K562 (cell line): ENCODE results near the gene DSG1. TPM values are rescaled to one million over a fixed set of nuclear protein-coding genes. Genes with fewer than 3 reads are reported as not detected.

ENCODE experiments used
- ATAC-seq: fragments of 200-7000 bp; cut with Tn5 transposase; 3 replicates; pipeline ENCODE4 v1.9.1; 2020; ENCODE audit warnings: moderate library complexity
- BruUV-seq: library from RNA; stranded (reverse); fragments of 400-500 nt; replicated peaks from 2 replicates; lab custom pipeline; 2021; lab: Mats Ljungman, UMichigan
- CTCF ChIA-PET: fragments of 300-600 bp; formaldehyde crosslinking; extraction: SDS; loops from one replicate; lab custom pipeline; 2021; ENCODE audit warnings: low intra/inter-chr PET ratio; lab: Yijun Ruan, JAX
- POLR2A ChIA-PET: fragments of 300-600, 350-650 bp; sonication (Branson Sonifier 250); formaldehyde crosslinking; extraction: SDS; loops from one replicate; lab custom pipeline; 2021; ENCODE audit warnings: antibody characterized with exemption, inconsistent platforms; lab: Yijun Ruan, JAX
- DNase-seq, 4 experiments: peaks; one replicate each; pipeline versions ENCODE4 v3.0.0 to v3.0.0-alpha.2; 2011 to 2018; ENCODE audit warnings: low spot score in 3 of 4, mixed read lengths in 3 of 4; ENCODE audit errors: extremely low read depth in 1 of 4
- FAIRE-seq: peaks from 2 replicates; lab custom pipeline; 2011; peaks lifted over from hg19 to GRCh38; lab: Jason Lieb, UNC
- H2AFZ ChIP-seq: 2 replicates; pipeline ENCODE4 v1.6.0; 2011; ENCODE audit warnings: low read depth, low read length, control low read depth, inconsistent platforms
- H3K27ac ChIP-seq: fragments of 200-600 bp; 3 replicates; pipeline ENCODE4 v1.8.0; 2011; ENCODE audit warnings: low read depth, mild to moderate bottlenecking, control low read depth, inconsistent platforms, low read length, moderate library complexity, mixed read lengths; ENCODE audit errors: extremely low read depth
- H3K27me3 ChIP-seq, 2 experiments: fragments of 300-600 bp in 1 of 2; 2 replicates in 1 of 2; 3 replicates in 1 of 2; pipeline versions ENCODE4 v1.6.0 to v1.8.0; 2011; ENCODE audit warnings: inconsistent platforms in 2 of 2, low read length in 2 of 2, mild to moderate bottlenecking in 1 of 2, mixed read lengths in 1 of 2, moderate library complexity in 1 of 2; ENCODE audit not compliant: control insufficient read depth in 2 of 2, insufficient read depth in 2 of 2
- H3K36me3 ChIP-seq: fragments of 300-600 bp; 3 replicates; pipeline ENCODE4 v1.8.0; 2011; ENCODE audit warnings: mild to moderate bottlenecking, low read length, inconsistent platforms; ENCODE audit not compliant: control insufficient read depth, insufficient read depth
- H3K4me1 ChIP-seq, 2 experiments: fragments of 200-600 bp in 1 of 2; replicated peaks in 1 of 2; 2 replicates in 1 of 2; 3 replicates in 1 of 2; pipeline versions ENCODE4 v1.5.1 to v1.8.0; 2011; ENCODE audit warnings: inconsistent platforms in 2 of 2, low read length in 2 of 2, mild to moderate bottlenecking in 1 of 2, mixed read lengths in 1 of 2, moderate library complexity in 1 of 2; ENCODE audit not compliant: control insufficient read depth in 2 of 2, insufficient read depth in 2 of 2
- H3K4me2 ChIP-seq: 2 replicates; pipeline ENCODE4 v1.6.1; 2011; ENCODE audit warnings: low read length, control low read depth, inconsistent platforms, mixed read lengths; ENCODE audit not compliant: insufficient read depth
- H3K4me3 ChIP-seq: fragments of 200-600 bp; sonication (generic), shearing (Covaris generic); 2 replicates; pipeline ENCODE4 v1.5.1; 2016; ENCODE audit warnings: control low read depth, inconsistent platforms
- H3K79me2 ChIP-seq: fragments of 200-600 bp; 3 replicates; pipeline ENCODE4 v1.8.0; 2011; ENCODE audit warnings: low read length, inconsistent platforms; ENCODE audit not compliant: control insufficient read depth, insufficient read depth
- H3K9ac ChIP-seq, 2 experiments: 2 replicates each; pipeline versions ENCODE4 v1.6.0 to v1.6.1; 2011; ENCODE audit warnings: low read depth in 2 of 2, low read length in 2 of 2, control low read depth in 1 of 2, inconsistent platforms in 1 of 2, mild to moderate bottlenecking in 1 of 2, mixed read lengths in 1 of 2; ENCODE audit not compliant: insufficient read depth in 1 of 2
- H3K9me1 ChIP-seq: one replicate; pipeline ENCODE4 v1.6.0; 2011; ENCODE audit warnings: inconsistent platforms, mild to moderate bottlenecking, low read length, moderate library complexity; ENCODE audit not compliant: control insufficient read depth, insufficient read depth
- H3K9me3 ChIP-seq: replicated peaks from 2 replicates; pipeline ENCODE4 v1.5.1; 2011; ENCODE audit warnings: low read depth, low read length, inconsistent platforms; ENCODE audit not compliant: control insufficient read depth, insufficient read depth
- H4K20me1 ChIP-seq: replicated peaks from 2 replicates; pipeline ENCODE4 v1.6.1; 2011; ENCODE audit warnings: low read length, inconsistent platforms, mixed read lengths; ENCODE audit not compliant: control insufficient read depth, insufficient read depth
- BDP1 ChIP-seq: IDR thresholded peaks from 3 replicates; pipeline ENCODE4 v1.6.1; 2011; ENCODE audit not compliant: insufficient read length, insufficient read depth
- CTCF ChIP-seq, 3 experiments: IDR thresholded peaks in 2 of 3; conservative IDR thresholded peaks in 1 of 3; 2 replicates each; pipeline ENCODE4 v1.5.1; 2011 to 2012; ENCODE audit warnings: low read length in 3 of 3, mild to moderate bottlenecking in 3 of 3, control low read depth in 2 of 3, improper control_type of control experiment in 1 of 3, inconsistent platforms in 1 of 3, low read depth in 1 of 3, mixed read lengths in 1 of 3, moderate library complexity in 1 of 3; ENCODE audit not compliant: insufficient read depth in 2 of 3
- FOXJ2 ChIP-seq: fragments of 200-800 bp; sonication (Bioruptor generic); IDR thresholded peaks from 2 replicates; pipeline ENCODE4 v1.6.1; 2016; ENCODE audit warnings: missing genetic modification characterization, missing compliant biosample characterization
- HMGXB4 ChIP-seq: sonication (generic); formaldehyde crosslinking; IDR thresholded peaks from 2 replicates; pipeline ENCODE4 v1.8.1; 2023; ENCODE audit warnings: mild to moderate bottlenecking, missing genetic modification reagents
- PTTG1 ChIP-seq: fragments of 450-650 bp; IDR thresholded peaks from 2 replicates; pipeline ENCODE4 v1.6.1; 2016; ENCODE audit warnings: low read depth, mild to moderate bottlenecking, missing genetic modification characterization, missing compliant biosample characterization
- SMAD3 ChIP-seq: fragments of 450-650 bp; formaldehyde crosslinking; conservative IDR thresholded peaks from 2 replicates; pipeline ENCODE4 v1.4.0; 2020; ENCODE audit warnings: mild to moderate bottlenecking
- SMARCE1 ChIP-seq: fragments of 450-650 bp; IDR thresholded peaks from 2 replicates; pipeline ENCODE4 v1.7.1; 2016; ENCODE audit warnings: mild to moderate bottlenecking
- ZFPM2 ChIP-seq: fragments of 250-450 bp; sonication (Bioruptor Pico); IDR thresholded peaks from 2 replicates; pipeline ENCODE4 v1.5.1; 2022; ENCODE audit warnings: mild to moderate bottlenecking
- ZNF175 ChIP-seq: fragments of 200-800 bp; sonication (Bioruptor generic); IDR thresholded peaks from 2 replicates; pipeline ENCODE4 v1.6.1; 2016; ENCODE audit warnings: low read depth, mild to moderate bottlenecking, missing genetic modification characterization, missing compliant biosample characterization
- in situ Hi-C: fragments of 300-500 bp; cut with MboI; formaldehyde crosslinking; loops from 4 replicates; pipeline ENCODE4 v1.15.0; 2018; ENCODE audit warnings: inconsistent platforms, mixed read lengths
- intact Hi-C: fragments of 100-400 bp; cut with micrococcal nuclease; formaldehyde crosslinking; loops from 2 replicates; pipeline ENCODE4 v1.14.2; 2022
- polyA plus RNA-seq, 8 experiments: library from polyadenylated mRNA; depleted of rRNA in 4 of 8; stranded (reverse) in 5 of 8; unstranded in 3 of 8; fragments of >200 nt; fragmentation: Nextera tagmentation in 2 of 8; fragmentation: Illumina TruSeq in 1 of 8; extraction: Ambion mirVana in 2 of 8; extraction: Trizol in 1 of 8; gene quantifications; 2 replicates each; pipeline versions ENCODE4 v1.2.1 to v1.2.3, GENCODE V29; 2011 to 2014; ENCODE audit warnings: inconsistent platforms in 1 of 8, missing spikeins in 1 of 8
- total RNA-seq, 7 experiments: library from RNA; depleted of rRNA in 6 of 7; stranded (reverse); fragments of >200 nt in 6 of 7; fragmentation: Illumina TruSeq in 2 of 7; extraction: Trizol in 2 of 7; gene quantifications; 2 replicates each; pipeline versions ENCODE4 v1.2.1 to v1.2.3, GENCODE V29; 2011 to 2021; ENCODE audit warnings: low replicate concordance in 1 of 7

DSG1 gene
- total and polyA plus RNA-seq, 9 of the 15 experiments (the other 6 are each of a cell fraction or from before 2014, with no cell fraction given), result 0.03 to 0.26 (median 0.15) TPM; not detected in 1

GRCh38 chr18:31302991-31303390, 15.0 kb upstream of the DSG1 start:
- H3K79me2 ChIP-seq, result no peaks in the 10 kb centered on the region
- no peak for DNase-seq
- no peaks in the 10 kb centered on the region for H3K9me1 ChIP-seq
- ChIA-PET CTCF (no interaction called here), POLR2A (no interaction called here)
- H3K4me3 ChIP-seq, result no peak overlapping the region
- no peak overlapping the region for H2AFZ ChIP-seq
- no peaks in the 10 kb centered on the region for H3K9me3 ChIP-seq
- in situ Hi-C loops, result no loop called here
- ATAC-seq, result no peak
- BruUV-seq, result no TSS peak
- intact Hi-C loops, result no loop called here
- H3K4me2 ChIP-seq, result no peak overlapping the region
- H3K27me3 ChIP-seq, result no peaks in the 10 kb centered on the region
- H3K36me3 ChIP-seq, result no peaks in the 10 kb centered on the region
- H3K4me1 ChIP-seq, result no peaks in the 10 kb centered on the region
- no peaks in the 10 kb centered on the region for H4K20me1 ChIP-seq
- H3K27ac ChIP-seq, result no peak overlapping the region
- FAIRE-seq, result no peak
- no peak overlapping the region for H3K9ac ChIP-seq
- TF ChIP-seq ZNF175 (CRISPR knock-in tag), result no peak
- TF ChIP-seq CTCF (IDR thresholded peaks at IDR 0.05 in 2 of 3, conservative IDR thresholded peaks at IDR 0.05 in 1 of 3; ENCODE audit: insufficient read depth in 2 of 3, low read depth in 1 of 3, low read length in 3 of 3), result no peak
- no peak for TF ChIP-seq FOXJ2 (tag)
- TF ChIP-seq BDP1, result no peak
- TF ChIP-seq ZFPM2 (CRISPR knock-in tag), result no peak
- no peak for TF ChIP-seq PTTG1 (tag)
- no peak for TF ChIP-seq HMGXB4
- no peak for TF ChIP-seq SMARCE1
- no peak for TF ChIP-seq SMAD3 (CRISPR knock-in tag)
